GM12878 (cell line): ENCODE data around the gene STK33. TPM values are rescaled to one million over a fixed set of nuclear protein-coding genes. Genes with fewer than 3 reads are reported as not detected.

Experiments used
- ATAC-seq: fragments of 200-7000 bp; cut with Tn5 transposase; 3 replicates; pipeline ENCODE4 v1.9.1; 2020; ENCODE audit warnings: mild to moderate bottlenecking, moderate library complexity
- BruUV-seq: library from RNA; stranded (reverse); fragments of 400-500 nt; replicated peaks from 2 replicates; lab custom pipeline; 2021; lab: Mats Ljungman, UMichigan
- CTCF ChIA-PET: fragments of 300-600 bp; sonication (Branson Sonifier 250); formaldehyde crosslinking; extraction: SDS; loops from one replicate; lab custom pipeline; 2021; ENCODE audit warnings: inconsistent platforms; lab: Yijun Ruan, JAX
- POLR2A ChIA-PET: fragments of 350-600 bp; formaldehyde crosslinking; extraction: SDS; loops from one replicate; lab custom pipeline; 2021; ENCODE audit warnings: inconsistent platforms; lab: Charles Lee
- RAD21 ChIA-PET: fragments of 300-600 bp; sonication (Branson Sonifier 250); formaldehyde crosslinking; loops from one replicate; lab custom pipeline; 2023; ENCODE audit warnings: antibody characterized with exemption; ENCODE audit not compliant: unreplicated experiment; lab: Charles Lee
- SMC1A ChIA-PET: fragments of 300-600 bp; sonication (Branson Sonifier 250); formaldehyde crosslinking; loops from one replicate; lab custom pipeline; 2023; ENCODE audit not compliant: unreplicated experiment, uncharacterized antibody; lab: Charles Lee
- DNase-seq: peaks from one replicate; pipeline ENCODE4 v3.0.0-alpha.2; 2011; ENCODE audit warnings: low read depth, low spot score
- FAIRE-seq: peaks from 3 replicates; lab custom pipeline; 2011; peaks lifted over from hg19 to GRCh38; lab: Jason Lieb, UNC
- H2AFZ ChIP-seq: 2 replicates; pipeline ENCODE4 v1.6.0; 2011; ENCODE audit warnings: low read depth, low read length, control low read depth; ENCODE audit not compliant: control insufficient read depth
- H3K27ac ChIP-seq: 2 replicates; pipeline ENCODE4 v1.5.1; 2011; ENCODE audit warnings: control low read depth; ENCODE audit not compliant: control insufficient read depth, insufficient read depth
- H3K27me3 ChIP-seq, 2 experiments: replicated peaks in 1 of 2; 2 replicates each; pipeline versions ENCODE4 v1.6.0 to v1.6.1; 2011; ENCODE audit warnings: low read length in 1 of 2; ENCODE audit not compliant: control insufficient read depth in 2 of 2, insufficient read depth in 2 of 2
- H3K36me3 ChIP-seq, 2 experiments: 2 replicates each; pipeline ENCODE4 v1.5.1; 2011; ENCODE audit warnings: low read length in 1 of 2; ENCODE audit not compliant: control insufficient read depth in 2 of 2, insufficient read depth in 2 of 2
- H3K4me1 ChIP-seq: 2 replicates; pipeline ENCODE4 v1.6.1; 2011; ENCODE audit warnings: mild to moderate bottlenecking, low read length, moderate library complexity, mixed read lengths; ENCODE audit not compliant: control insufficient read depth, insufficient read depth
- H3K4me2 ChIP-seq: 2 replicates; pipeline ENCODE4 v1.6.0; 2011; ENCODE audit warnings: control low read depth; ENCODE audit not compliant: control insufficient read depth, insufficient read depth
- H3K4me3 ChIP-seq: fragments of 200-600 bp; sonication (generic); 2 replicates; pipeline ENCODE4 v1.5.1; 2016
- H3K79me2 ChIP-seq: 2 replicates; pipeline ENCODE4 v1.6.0; 2011; ENCODE audit warnings: low read length; ENCODE audit not compliant: control insufficient read depth, insufficient read depth
- H3K9ac ChIP-seq: 2 replicates; pipeline ENCODE4 v1.8.0; 2011; ENCODE audit warnings: low read length, control low read depth, mixed read lengths; ENCODE audit not compliant: control insufficient read depth, insufficient read depth
- H3K9me3 ChIP-seq: replicated peaks from 3 replicates; pipeline ENCODE4 v1.5.1; 2011; ENCODE audit warnings: mild to moderate bottlenecking, low read length; ENCODE audit not compliant: control insufficient read depth, insufficient read depth
- H4K20me1 ChIP-seq: 2 replicates; pipeline ENCODE4 v1.6.0; 2011; ENCODE audit not compliant: control insufficient read depth, insufficient read depth
- ASH2L ChIP-seq: fragments of 300-600, 200-600 bp; sonication (generic); IDR thresholded peaks from 2 replicates; pipeline ENCODE4 v1.6.1; 2017; ENCODE audit warnings: low read depth, mild to moderate bottlenecking, borderline replicate concordance
- CHD4 ChIP-seq: fragments of 200-600 bp; sonication (generic); IDR thresholded peaks from 2 replicates; pipeline ENCODE4 v1.6.1; 2016; ENCODE audit warnings: mild to moderate bottlenecking
- NR2C1 ChIP-seq: fragments of 450-650 bp; IDR thresholded peaks from 2 replicates; pipeline ENCODE4 v1.6.1; 2017; ENCODE audit warnings: antibody characterized with exemption, mild to moderate bottlenecking, moderate library complexity
- PAX5 ChIP-seq: IDR thresholded peaks from 2 replicates; pipeline ENCODE4 v1.6.1; 2011; ENCODE audit warnings: low read depth, low read length, borderline replicate concordance
- SREBF2 ChIP-seq: IDR thresholded peaks from 2 replicates; pipeline ENCODE4 v1.6.1; 2012; ENCODE audit warnings: mild to moderate bottlenecking, low read length
- SRF ChIP-seq, 2 experiments: IDR thresholded peaks; 2 replicates each; pipeline ENCODE4 v1.6.1; 2011; ENCODE audit warnings: low read depth in 2 of 2, low read length in 2 of 2, mild to moderate bottlenecking in 1 of 2, moderate library complexity in 1 of 2
- STAT1 ChIP-seq: fragments of 450-650 bp; conservative IDR thresholded peaks from 2 replicates; pipeline ENCODE4 v1.6.1; 2014; ENCODE audit warnings: antibody characterized with exemption, mild to moderate bottlenecking
- ZNF217 ChIP-seq: fragments of 450-650 bp; IDR thresholded peaks from 2 replicates; pipeline ENCODE4 v1.6.1; 2017; ENCODE audit warnings: antibody characterized with exemption, mild to moderate bottlenecking
- ZSCAN29 ChIP-seq: fragments of 450-650 bp; IDR thresholded peaks from 2 replicates; pipeline ENCODE4 v1.6.1; 2017; ENCODE audit warnings: mild to moderate bottlenecking, moderate library complexity
- ZZZ3 ChIP-seq: IDR thresholded peaks from 2 replicates; pipeline ENCODE4 v1.6.1; 2011; ENCODE audit warnings: low read depth; ENCODE audit not compliant: control insufficient read depth, insufficient read length
- WGBS: methylation state at CpG from one replicate; pipeline ENCODE4 v1.1.6; 2016; ENCODE audit warnings: low lambda C conversion rate; ENCODE audit not compliant: insufficient replicate concordance, insufficient coverage; ENCODE audit errors: missing lambda C conversion rate; 5-methylcytosine and 5-hydroxymethylcytosine counted together
- in situ Hi-C: fragments of 300-500 bp; cut with MboI; formaldehyde crosslinking; loops from 9 replicates; pipeline ENCODE4 v1.14.3; 2018; ENCODE audit warnings: mixed read lengths
- intact Hi-C: fragments of 100-400 bp; cut with micrococcal nuclease; formaldehyde crosslinking; loops from one replicate; pipeline ENCODE4 v1.14.2; 2022; ENCODE audit not compliant: unreplicated experiment
- polyA plus RNA-seq, 11 experiments: library from polyadenylated mRNA; depleted of rRNA in 4 of 11; unstranded in 6 of 11; stranded (reverse) in 5 of 11; fragments of >200 nt; fragmentation: Nextera tagmentation in 4 of 11; fragmentation: Illumina TruSeq in 1 of 11; extraction: Ambion mirVana in 4 of 11; extraction: Trizol in 1 of 11; gene quantifications; 1 replicate in 1 of 11; 2 replicates in 10 of 11; pipeline versions ENCODE4 v1.2.1 to v1.2.3, GENCODE V29; 2011 to 2016; ENCODE audit warnings: inconsistent platforms in 2 of 11, missing spikeins in 2 of 11, low read depth in 1 of 11
- total RNA-seq, 4 experiments: library from RNA; depleted of rRNA in 3 of 4; stranded (reverse); fragments of >200 nt in 3 of 4; fragmentation: Illumina TruSeq in 1 of 4; extraction: Trizol in 1 of 4; gene quantifications; 2 replicates each; pipeline versions ENCODE4 v1.2.1 to v1.2.3, GENCODE V29; 2013 to 2021
- TF ChIP-seq, protein P1 (sequence below): IDR thresholded peaks from 2 replicates; pipeline ENCODE4 v1.6.1; 2012; ENCODE audit warnings: low read length, inconsistent platforms
- TF ChIP-seq, protein P2 (sequence below): fragments of 150-350 bp; IDR thresholded peaks from 2 replicates; pipeline ENCODE4 v1.6.1; 2016; ENCODE audit warnings: low read depth, low read length
- TF ChIP-seq, protein P3 (sequence below): fragments of 450-650 bp; IDR thresholded peaks from 2 replicates; pipeline ENCODE4 v1.6.1; 2016; ENCODE audit warnings: mild to moderate bottlenecking

The STK33 gene
- total and polyA plus RNA-seq, 10 of the 15 experiments (the other 5 are each of a cell fraction or from before 2014, with no cell fraction given) = 5.2 to 27.3 (median 18.3) TPM

DNA sequence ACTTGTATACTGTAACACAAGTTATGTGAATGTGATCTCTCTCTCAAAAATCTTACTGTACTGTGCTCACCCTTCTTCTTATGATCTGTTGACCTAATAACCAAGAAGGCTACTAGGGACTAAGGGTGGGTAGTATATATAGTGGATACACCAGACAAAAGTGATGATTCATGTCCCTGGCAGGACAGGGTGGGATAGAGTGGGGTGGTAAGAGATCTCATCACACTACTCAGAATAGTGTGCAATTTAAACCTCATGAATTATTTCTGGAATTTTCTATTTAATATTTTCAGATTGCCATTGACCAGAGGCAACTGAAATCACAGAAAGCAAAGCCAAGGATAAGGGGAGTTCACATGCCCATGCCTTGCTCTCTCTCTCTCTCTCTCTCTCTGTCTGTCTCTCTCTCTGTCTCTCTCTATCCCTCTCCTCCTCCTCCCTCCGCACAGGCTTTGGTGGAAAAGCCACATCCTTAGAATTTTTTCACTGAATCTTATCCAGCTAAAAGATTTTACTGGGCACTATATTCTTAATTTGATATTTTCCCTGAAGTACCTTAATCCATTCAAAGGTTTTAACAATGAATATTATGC lies 12.0 kb upstream of the STK33 start:
- Histone ChIP-seq H3K4me2 (no peak overlapping the region), H4K20me1 (no peaks in the 10 kb centered on the region), H3K27ac (no peak overlapping the region), H3K4me1 (no peaks in the 10 kb centered on the region), H3K79me2 (no peaks in the 10 kb centered on the region), H3K27me3 (no peaks in the 10 kb centered on the region), H2AFZ (no peak overlapping the region), H3K4me3 (no peak overlapping the region), H3K9me3 (no peaks in the 10 kb centered on the region), H3K9ac (no peak overlapping the region), H3K36me3 (no peaks in the 10 kb centered on the region)
- ChIA-PET RAD21 (no interaction called here), SMC1A (no interaction called here), POLR2A (no interaction called here), CTCF (no interaction called here)
- ATAC-seq (no peak), FAIRE-seq (no peak), DNase-seq (no peak)
- 92% methylated on average over 1 of the region's 1 CpG for WGBS
- BruUV-seq = no TSS peak
- TF ChIP-seq SRF (IDR thresholded peaks at IDR 0.05; ENCODE audit: low read depth in 2 of 2, low read length in 2 of 2) (no peak), ZZZ3 (no peak), ASH2L (no peak), CHD4 (no peak), STAT1 (no peak), ZSCAN29 (no peak), SREBF2 (no peak), NR2C1 (no peak), ZNF217 (no peak), PAX5 (no peak)
- TF ChIP-seq, protein P1, sequence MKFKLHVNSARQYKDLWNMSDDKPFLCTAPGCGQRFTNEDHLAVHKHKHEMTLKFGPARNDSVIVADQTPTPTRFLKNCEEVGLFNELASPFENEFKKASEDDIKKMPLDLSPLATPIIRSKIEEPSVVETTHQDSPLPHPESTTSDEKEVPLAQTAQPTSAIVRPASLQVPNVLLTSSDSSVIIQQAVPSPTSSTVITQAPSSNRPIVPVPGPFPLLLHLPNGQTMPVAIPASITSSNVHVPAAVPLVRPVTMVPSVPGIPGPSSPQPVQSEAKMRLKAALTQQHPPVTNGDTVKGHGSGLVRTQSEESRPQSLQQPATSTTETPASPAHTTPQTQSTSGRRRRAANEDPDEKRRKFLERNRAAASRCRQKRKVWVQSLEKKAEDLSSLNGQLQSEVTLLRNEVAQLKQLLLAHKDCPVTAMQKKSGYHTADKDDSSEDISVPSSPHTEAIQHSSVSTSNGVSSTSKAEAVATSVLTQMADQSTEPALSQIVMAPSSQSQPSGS = no peak
- TF ChIP-seq, protein P2, sequence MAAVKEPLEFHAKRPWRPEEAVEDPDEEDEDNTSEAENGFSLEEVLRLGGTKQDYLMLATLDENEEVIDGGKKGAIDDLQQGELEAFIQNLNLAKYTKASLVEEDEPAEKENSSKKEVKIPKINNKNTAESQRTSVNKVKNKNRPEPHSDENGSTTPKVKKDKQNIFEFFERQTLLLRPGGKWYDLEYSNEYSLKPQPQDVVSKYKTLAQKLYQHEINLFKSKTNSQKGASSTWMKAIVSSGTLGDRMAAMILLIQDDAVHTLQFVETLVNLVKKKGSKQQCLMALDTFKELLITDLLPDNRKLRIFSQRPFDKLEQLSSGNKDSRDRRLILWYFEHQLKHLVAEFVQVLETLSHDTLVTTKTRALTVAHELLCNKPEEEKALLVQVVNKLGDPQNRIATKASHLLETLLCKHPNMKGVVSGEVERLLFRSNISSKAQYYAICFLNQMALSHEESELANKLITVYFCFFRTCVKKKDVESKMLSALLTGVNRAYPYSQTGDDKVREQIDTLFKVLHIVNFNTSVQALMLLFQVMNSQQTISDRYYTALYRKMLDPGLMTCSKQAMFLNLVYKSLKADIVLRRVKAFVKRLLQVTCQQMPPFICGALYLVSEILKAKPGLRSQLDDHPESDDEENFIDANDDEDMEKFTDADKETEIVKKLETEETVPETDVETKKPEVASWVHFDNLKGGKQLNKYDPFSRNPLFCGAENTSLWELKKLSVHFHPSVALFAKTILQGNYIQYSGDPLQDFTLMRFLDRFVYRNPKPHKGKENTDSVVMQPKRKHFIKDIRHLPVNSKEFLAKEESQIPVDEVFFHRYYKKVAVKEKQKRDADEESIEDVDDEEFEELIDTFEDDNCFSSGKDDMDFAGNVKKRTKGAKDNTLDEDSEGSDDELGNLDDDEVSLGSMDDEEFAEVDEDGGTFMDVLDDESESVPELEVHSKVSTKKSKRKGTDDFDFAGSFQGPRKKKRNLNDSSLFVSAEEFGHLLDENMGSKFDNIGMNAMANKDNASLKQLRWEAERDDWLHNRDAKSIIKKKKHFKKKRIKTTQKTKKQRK = no peak
- TF ChIP-seq, protein P3, sequence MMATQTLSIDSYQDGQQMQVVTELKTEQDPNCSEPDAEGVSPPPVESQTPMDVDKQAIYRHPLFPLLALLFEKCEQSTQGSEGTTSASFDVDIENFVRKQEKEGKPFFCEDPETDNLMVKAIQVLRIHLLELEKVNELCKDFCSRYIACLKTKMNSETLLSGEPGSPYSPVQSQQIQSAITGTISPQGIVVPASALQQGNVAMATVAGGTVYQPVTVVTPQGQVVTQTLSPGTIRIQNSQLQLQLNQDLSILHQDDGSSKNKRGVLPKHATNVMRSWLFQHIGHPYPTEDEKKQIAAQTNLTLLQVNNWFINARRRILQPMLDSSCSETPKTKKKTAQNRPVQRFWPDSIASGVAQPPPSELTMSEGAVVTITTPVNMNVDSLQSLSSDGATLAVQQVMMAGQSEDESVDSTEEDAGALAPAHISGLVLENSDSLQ = no peak
- in situ Hi-C loops = no loop called here
- intact Hi-C loops = loop anchor here (10.0 kb wide), 1 partner anchor 381 kb away; no protein-coding TSS in a partner anchor
